Measurements from ENCODE around the gene NDUFS6.

The NDUFS6 gene

GRCh38 chr5:1847056-1847455, 45.8 kb downstream of the NDUFS6 start:
- Histone ChIP-seq H3K27me3 (ENCODE audit: insufficient read depth, poor library complexity, severe bottlenecking) (peaks cover 17% of the 10 kb centered on the region), H3K4me3 (replicated peaks; ENCODE audit: insufficient read depth, low read length) (no peak overlapping the region), H3K27ac (replicated peaks) (no peak overlapping the region)
- no peak for DNase-seq (ENCODE audit: low read depth in 1 of 2, low spot score in 1 of 2)
- TF ChIP-seq GABPA (IDR thresholded peaks at IDR 0.05; ENCODE audit: low read depth) (no peak), POLR2AphosphoS5 (IDR thresholded peaks at IDR 0.05; ENCODE audit: low read depth) (no peak), SPI1 (IDR thresholded peaks at IDR 0.05; ENCODE audit: borderline replicate concordance, low read depth) (no peak)
- TF ChIP-seq, protein P1, sequence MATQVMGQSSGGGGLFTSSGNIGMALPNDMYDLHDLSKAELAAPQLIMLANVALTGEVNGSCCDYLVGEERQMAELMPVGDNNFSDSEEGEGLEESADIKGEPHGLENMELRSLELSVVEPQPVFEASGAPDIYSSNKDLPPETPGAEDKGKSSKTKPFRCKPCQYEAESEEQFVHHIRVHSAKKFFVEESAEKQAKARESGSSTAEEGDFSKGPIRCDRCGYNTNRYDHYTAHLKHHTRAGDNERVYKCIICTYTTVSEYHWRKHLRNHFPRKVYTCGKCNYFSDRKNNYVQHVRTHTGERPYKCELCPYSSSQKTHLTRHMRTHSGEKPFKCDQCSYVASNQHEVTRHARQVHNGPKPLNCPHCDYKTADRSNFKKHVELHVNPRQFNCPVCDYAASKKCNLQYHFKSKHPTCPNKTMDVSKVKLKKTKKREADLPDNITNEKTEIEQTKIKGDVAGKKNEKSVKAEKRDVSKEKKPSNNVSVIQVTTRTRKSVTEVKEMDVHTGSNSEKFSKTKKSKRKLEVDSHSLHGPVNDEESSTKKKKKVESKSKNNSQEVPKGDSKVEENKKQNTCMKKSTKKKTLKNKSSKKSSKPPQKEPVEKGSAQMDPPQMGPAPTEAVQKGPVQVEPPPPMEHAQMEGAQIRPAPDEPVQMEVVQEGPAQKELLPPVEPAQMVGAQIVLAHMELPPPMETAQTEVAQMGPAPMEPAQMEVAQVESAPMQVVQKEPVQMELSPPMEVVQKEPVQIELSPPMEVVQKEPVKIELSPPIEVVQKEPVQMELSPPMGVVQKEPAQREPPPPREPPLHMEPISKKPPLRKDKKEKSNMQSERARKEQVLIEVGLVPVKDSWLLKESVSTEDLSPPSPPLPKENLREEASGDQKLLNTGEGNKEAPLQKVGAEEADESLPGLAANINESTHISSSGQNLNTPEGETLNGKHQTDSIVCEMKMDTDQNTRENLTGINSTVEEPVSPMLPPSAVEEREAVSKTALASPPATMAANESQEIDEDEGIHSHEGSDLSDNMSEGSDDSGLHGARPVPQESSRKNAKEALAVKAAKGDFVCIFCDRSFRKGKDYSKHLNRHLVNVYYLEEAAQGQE (IDR thresholded peaks at IDR 0.05; ENCODE audit: insufficient replicate concordance, low read depth): no peak
- TF ChIP-seq, protein P2, sequence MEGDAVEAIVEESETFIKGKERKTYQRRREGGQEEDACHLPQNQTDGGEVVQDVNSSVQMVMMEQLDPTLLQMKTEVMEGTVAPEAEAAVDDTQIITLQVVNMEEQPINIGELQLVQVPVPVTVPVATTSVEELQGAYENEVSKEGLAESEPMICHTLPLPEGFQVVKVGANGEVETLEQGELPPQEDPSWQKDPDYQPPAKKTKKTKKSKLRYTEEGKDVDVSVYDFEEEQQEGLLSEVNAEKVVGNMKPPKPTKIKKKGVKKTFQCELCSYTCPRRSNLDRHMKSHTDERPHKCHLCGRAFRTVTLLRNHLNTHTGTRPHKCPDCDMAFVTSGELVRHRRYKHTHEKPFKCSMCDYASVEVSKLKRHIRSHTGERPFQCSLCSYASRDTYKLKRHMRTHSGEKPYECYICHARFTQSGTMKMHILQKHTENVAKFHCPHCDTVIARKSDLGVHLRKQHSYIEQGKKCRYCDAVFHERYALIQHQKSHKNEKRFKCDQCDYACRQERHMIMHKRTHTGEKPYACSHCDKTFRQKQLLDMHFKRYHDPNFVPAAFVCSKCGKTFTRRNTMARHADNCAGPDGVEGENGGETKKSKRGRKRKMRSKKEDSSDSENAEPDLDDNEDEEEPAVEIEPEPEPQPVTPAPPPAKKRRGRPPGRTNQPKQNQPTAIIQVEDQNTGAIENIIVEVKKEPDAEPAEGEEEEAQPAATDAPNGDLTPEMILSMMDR (IDR thresholded peaks at IDR 0.05; ENCODE audit: insufficient read depth, low read length): no peak

- Histone ChIP-seq H3K4me3 (replicated peaks; ENCODE audit: insufficient read depth, low read length) (no peak overlapping the region), H3K27me3 (ENCODE audit: insufficient read depth, poor library complexity, severe bottlenecking) (peaks cover 20% of the 10 kb centered on the region), H3K27ac (replicated peaks) (no peak overlapping the region)
- DNase-seq (ENCODE audit: low read depth in 1 of 2, low spot score in 1 of 2): no peak
- TF ChIP-seq, protein P2 (IDR thresholded peaks at IDR 0.05; ENCODE audit: insufficient read depth, low read length): no peak
- TF ChIP-seq SPI1 (IDR thresholded peaks at IDR 0.05; ENCODE audit: borderline replicate concordance, low read depth) (no peak), GABPA (IDR thresholded peaks at IDR 0.05; ENCODE audit: low read depth) (no peak), POLR2AphosphoS5 (IDR thresholded peaks at IDR 0.05; ENCODE audit: low read depth) (no peak)
- TF ChIP-seq, protein P1 (IDR thresholded peaks at IDR 0.05; ENCODE audit: insufficient replicate concordance, low read depth): no peak
Measured at GRCh38 chr5:1847611-1848010, 46.4 kb downstream of the NDUFS6 start.

GRCh38 chr5:1850324-1851154, 49.3 kb downstream of the NDUFS6 start:
- no peak overlapping the region for H3K27ac ChIP-seq (replicated peaks)
- no peak for DNase-seq (ENCODE audit: low read depth in 1 of 2, low spot score in 1 of 2)
- TF ChIP-seq SPI1 (IDR thresholded peaks at IDR 0.05; ENCODE audit: borderline replicate concordance, low read depth) (no peak), GABPA (IDR thresholded peaks at IDR 0.05; ENCODE audit: low read depth) (no peak), POLR2AphosphoS5 (IDR thresholded peaks at IDR 0.05; ENCODE audit: low read depth) (no peak)
- TF ChIP-seq, protein P2 (IDR thresholded peaks at IDR 0.05; ENCODE audit: insufficient read depth, low read length): no peak
- TF ChIP-seq, protein P1 (IDR thresholded peaks at IDR 0.05; ENCODE audit: insufficient replicate concordance, low read depth): no peak
- H3K27me3 ChIP-seq (ENCODE audit: insufficient read depth, poor library complexity, severe bottlenecking): peaks cover 20% of the 10 kb centered on the region
- no peak overlapping the region for H3K4me3 ChIP-seq (replicated peaks; ENCODE audit: insufficient read depth, low read length)

Data from HL-60 (cell line).